ENCODE measurements around the gene HNRNPA3. TPM values are rescaled to one million over a fixed set of nuclear protein-coding genes. Genes with fewer than 3 reads are reported as not detected.

Gene HNRNPA3
- total and polyA plus RNA-seq, 2 of the 13 experiments (the other 11 are each of a cell fraction or from before 2014, with no cell fraction given), result 73.3 to 97.7 TPM

- no peak for TF ChIP-seq ATF4 (CRISPR knock-in tag; IDR thresholded peaks at IDR 0.05)
- TF ChIP-seq SNAPC5 (CRISPR knock-in tag; IDR thresholded peaks at IDR 0.05; ENCODE audit: borderline replicate concordance), result peak; percentile 77; the same call in 1 of the 2 replicates
- no peak; the same call in 1 of the 2 replicates for TF ChIP-seq SIX1 (CRISPR knock-in tag; IDR thresholded peaks at IDR 0.05; ENCODE audit: borderline replicate concordance)
- no peak for TF ChIP-seq KDM1A (CRISPR knock-in tag; IDR thresholded peaks at IDR 0.05)
- 0 out of 2 replicates have a peak, but pooled peaks have one; percentile 61 for TF ChIP-seq ZNF572 (CRISPR knock-in tag; IDR thresholded peaks at IDR 0.05)
- peak; percentile 68; the same call in 1 of the 2 replicates for TF ChIP-seq TSC22D2 (CRISPR knock-in tag; IDR thresholded peaks at IDR 0.05; ENCODE audit: borderline replicate concordance)
- peak; percentile 28; the same call in 1 of the 2 replicates for TF ChIP-seq HNF1B (CRISPR knock-in tag; IDR thresholded peaks at IDR 0.05)
- no peak for TF ChIP-seq FOXP1 (IDR thresholded peaks at IDR 0.05)
- TF ChIP-seq FOXP1 (CRISPR knock-in tag; IDR thresholded peaks at IDR 0.05), result peak; percentile 17; the same call in 1 of the 2 replicates
- no peak for TF ChIP-seq ZFP36 (IDR thresholded peaks at IDR 0.05; ENCODE audit: borderline replicate concordance, low read depth, low read length, partially characterized antibody)
- no peak for TF ChIP-seq HIC2 (CRISPR knock-in tag; IDR thresholded peaks at IDR 0.05; ENCODE audit: low read depth)
- TF ChIP-seq CREM (IDR thresholded peaks at IDR 0.05), result peak; percentile 90
- TF ChIP-seq CREM (CRISPR knock-in tag; IDR thresholded peaks at IDR 0.05), result peak; percentile 27; the same call in 1 of the 2 replicates
- 0 out of 2 replicates have a peak, but pooled peaks have one; percentile 16 for TF ChIP-seq ZNF629 (CRISPR knock-in tag; conservative IDR thresholded peaks at IDR 0.05)
- TF ChIP-seq TFAP4 (IDR thresholded peaks at IDR 0.05; ENCODE audit: borderline replicate concordance, low read depth), result peak; percentile 44; the same call in 1 of the 2 replicates
- no peak for TF ChIP-seq ZBTB46 (CRISPR knock-in tag; IDR thresholded peaks at IDR 0.05; ENCODE audit: borderline replicate concordance)
- TF ChIP-seq ZNF549 (CRISPR knock-in tag; IDR thresholded peaks at IDR 0.05), result no peak
- no peak for TF ChIP-seq NR2F6 (IDR thresholded peaks at IDR 0.05)
- TF ChIP-seq NR2F6 (CRISPR knock-in tag; IDR thresholded peaks at IDR 0.05), result no peak; the same call in 1 of the 2 replicates
- no peak for TF ChIP-seq GPN1 (CRISPR knock-in tag; IDR thresholded peaks at IDR 0.05; ENCODE audit: borderline replicate concordance)
- TF ChIP-seq ZNF660 (CRISPR knock-in tag; IDR thresholded peaks at IDR 0.05; ENCODE audit: borderline replicate concordance, low read depth), result no peak
- no peak for TF ChIP-seq ZKSCAN1 (IDR thresholded peaks at IDR 0.05; ENCODE audit: low read length)
These were observed at the start of gene HNRNPA3 (continued) for GRCh38 chr2:177212106-177212890.

Measured in HepG2 (cell line).